Measurements from ENCODE around the gene HSPBAP1.
"Not testable (repeated sequence)": the region's sequence is repeated elsewhere in the genome, so short reads cannot be mapped to it uniquely, and the experiment has no call there.

DNA sequence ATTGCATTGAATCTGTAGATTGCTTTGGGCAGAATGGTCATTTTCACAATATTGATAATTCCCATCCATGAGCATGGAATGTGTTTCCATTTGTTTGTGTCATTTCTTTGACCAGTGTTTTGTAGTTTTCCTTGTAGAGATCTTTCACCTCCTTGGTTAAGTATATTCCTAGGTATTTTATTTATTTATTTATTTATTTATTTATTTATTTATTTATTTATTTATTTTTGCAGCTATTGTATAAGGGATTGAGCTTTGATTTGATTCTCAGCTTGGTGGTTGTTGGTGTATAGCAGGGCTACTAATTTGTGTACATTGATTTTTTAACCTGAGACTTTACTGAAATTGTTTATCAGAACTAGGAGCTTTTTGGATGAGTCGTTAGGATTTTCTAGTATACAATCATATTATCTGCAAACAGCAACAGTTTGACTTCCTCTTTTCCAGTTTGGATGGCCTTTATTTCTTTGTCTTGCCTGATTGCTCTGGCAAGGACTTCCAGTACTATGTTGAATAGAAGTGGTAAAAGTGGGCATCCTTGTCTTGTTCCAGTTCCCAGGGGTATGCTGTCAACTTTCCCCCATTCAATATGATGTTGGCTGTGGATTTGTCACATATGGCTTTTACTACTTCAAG is 82.9 kb downstream of the HSPBAP1 start:
- not testable (repeated sequence) for TF ChIP-seq CTCF (IDR thresholded peaks at IDR 0.05; ENCODE audit: low read length); EZH2 (optimal IDR thresholded peaks at IDR 0.05; ENCODE audit: low read depth, low read length)

Data from MM.1S (cell line).